Hepatocyte (in vitro differentiated cells): ENCODE results near the gene ACKR1.

Experiments
- CTCF ChIP-seq: fragments of 200-600 bp; sonication (generic); IDR thresholded peaks from 2 replicates; pipeline ENCODE4 v1.5.1; 2016; ENCODE audit warnings: antibody characterized with exemption, mild to moderate bottlenecking; ENCODE audit not compliant: poor library complexity
- EZH2 ChIP-seq: fragments of 200-600 bp; sonication (generic); IDR thresholded peaks from 2 replicates; pipeline ENCODE4 v1.6.1; 2016; ENCODE audit warnings: antibody characterized with exemption, mild to moderate bottlenecking, borderline replicate concordance
- EZH2phosphoT487 ChIP-seq: fragments of 200-600 bp; sonication (generic); IDR thresholded peaks from one replicate; pipeline ENCODE4 v1.6.1; 2018; ENCODE audit warnings: antibody characterized with exemption, mild to moderate bottlenecking, low read depth, moderate library complexity; ENCODE audit not compliant: unreplicated experiment, severe bottlenecking

- TF ChIP-seq CTCF (no peak), EZH2 (no peak), EZH2phosphoT487 (no peak)
Measured at GRCh38 chr1:159206110-159206509, 1.4 kb downstream of the ACKR1 start.
